Heart left ventricle (tissue), 16 donors: ENCODE results near the gene LSG1. TPM values are rescaled to one million over a fixed set of nuclear protein-coding genes. Genes with fewer than 3 reads are reported as not detected.
A peak's percentile ranks its signal among the peaks of the same experiment; 100 is the strongest.

Experiments
- ATAC-seq, 4 donors: fragments of 200-7000 bp; cut with Tn5 transposase; one replicate each; pipeline ENCODE4 v1.9.1; 2020 to 2022; ENCODE audit warnings: moderate library complexity in 4 of 4, mild to moderate bottlenecking in 3 of 4, moderate number of reproducible peaks in 1 of 4
- DNase-seq, 5 donors: peaks; one replicate each; pipeline ENCODE4 v3.0.0-alpha.2; 2020
- H3K27ac ChIP-seq, 12 donors: fragments of 200-600 bp; sonication (generic) in 4 of 12; one replicate each; pipeline versions ENCODE4 v1.5.0 to v1.8.0; 2016 to 2022; ENCODE audit warnings: mild to moderate bottlenecking in 2 of 12
- H3K27me3 ChIP-seq, 9 donors: fragments of 200-600 bp; sonication (generic) in 2 of 9; one replicate each; pipeline versions ENCODE4 v1.5.1 to v1.8.0; 2016 to 2022; ENCODE audit warnings: mild to moderate bottlenecking in 3 of 9
- H3K36me3 ChIP-seq, 9 donors: fragments of 200-600 bp; sonication (generic) in 2 of 9; one replicate each; pipeline versions ENCODE4 v1.5.0 to v1.8.0; 2018 to 2022; ENCODE audit warnings: mild to moderate bottlenecking in 2 of 9
- H3K4me1 ChIP-seq, 12 donors: fragments of 200-600 bp; sonication (generic) in 4 of 12; one replicate each; pipeline versions ENCODE4 v1.5.0 to v1.8.0; 2016 to 2022; ENCODE audit warnings: mild to moderate bottlenecking in 3 of 12
- H3K4me3 ChIP-seq, 12 donors: fragments of 200-600 bp; sonication (generic) in 4 of 12; one replicate each; pipeline versions ENCODE4 v1.5.0 to v1.8.0; 2017 to 2022; ENCODE audit warnings: mild to moderate bottlenecking in 9 of 12, moderate library complexity in 4 of 12
- H3K9me3 ChIP-seq, 12 donors: fragments of 200-600 bp; sonication (generic) in 4 of 12; one replicate each; pipeline versions ENCODE4 v1.5.0 to v1.8.0; 2016 to 2022; ENCODE audit warnings: mild to moderate bottlenecking in 1 of 12
- CTCF ChIP-seq, 12 donors: fragments of 200-600 bp; sonication (generic) in 4 of 12; IDR thresholded peaks; one replicate each; pipeline versions ENCODE4 v1.5.0 to v1.8.0; 2018 to 2022; ENCODE audit warnings: antibody characterized with exemption in 12 of 12, mild to moderate bottlenecking in 5 of 12
- POLR2A ChIP-seq, 2 donors: fragments of 450-650 bp; IDR thresholded peaks; one replicate each; pipeline ENCODE4 v1.6.1; 2017; ENCODE audit warnings: antibody characterized with exemption in 2 of 2, mild to moderate bottlenecking in 2 of 2, moderate library complexity in 2 of 2
- WGBS, 4 donors: extraction: QIAGEN DNeasy Blood & Tissue Kit in 2 of 4; methylation state at CpG; one replicate each; pipeline versions ENCODE4 v1.1.5 to v1.1.7; 2013 to 2018; 5-methylcytosine and 5-hydroxymethylcytosine counted together
- intact Hi-C, 10 donors: fragments of 100-400 bp; cut with DNase I; formaldehyde crosslinking; loops; one replicate each; pipeline versions ENCODE4 v1.11.1 to v1.14.2; 2022
- polyA plus RNA-seq, 2 donors: library from polyadenylated mRNA; stranded (reverse); fragments of 200-250 nt; gene quantifications; one replicate each; pipeline ENCODE4 v1.2.3, GENCODE V29; 2013
- total RNA-seq, 9 donors: library from RNA; depleted of rRNA in 2 of 9; stranded (reverse); fragments of >200 nt in 2 of 9; fragmentation: NEBNext Ultra II Directional in 3 of 9; extraction: Animal tissue kit (Norgen Biotek cat#: 25700) in 3 of 9; gene quantifications; one replicate each; pipeline versions ENCODE4 v1.1.0 to v1.2.4, GENCODE V29; 2016 to 2023
- donor health status: ischemic (EF 13 %, LVEDD 7.1; RV severe dilation, severe dysfunction).
- donor health status: healthy with polysubstance abuse.
- donor health status: DM: no; HTN: yes; CAD: no.
- donor health status: DM: no; HTN: no; CAD: no.
- donor health status: ischemic (EF 25% LVEDD 6.9; RV normal size, moderate dysfunction).
- donor health status: ischemic (EF 25% LVEDD 5.7; RV mildly dilated, moderate dysfunction).
- donor health status: healthy.
- donor health status: DM: yes; HTN: yes; CAD: no.
- donor health status: ischemic (EF 35%, LVEDD 5.7; RV mildly dilated, moderate dysfunction).
- donor health status: nonischemic (EF 11% LVEDD 7.7; RV severe dilation, severe dysfunction).
- donor health status: DM: yes; HTN: yes; CAD: no.
- donor health status: PGD.
- donor health status: ischemic (EF 29% LVEDD 5.4; RV normal size, mild dysfunction).
- donor health status: nonischemic (EF 23%, LVEDD 6.1; RV moderate dilation, normal function).

Gene LSG1
- total and polyA plus RNA-seq, 11 donors: 9.6 to 26.9 (median 18.9) TPM

- WGBS, 4 donors: 35 to 61% (median 42%) methylated on average over 4 of the region's 4 CpGs
- H3K27ac ChIP-seq: peak overlapping the region in 1 of 12 donors; percentile 24
Measured at GRCh38 chr3:194675680-194676079, 3.7 kb upstream of the LSG1 start.

GRCh38 chr3:194675081-194675640 lies 3.2 kb upstream of the LSG1 start:
- no peaks in the 10 kb centered on the region for H3K36me3 ChIP-seq

More at GRCh38 chr3:194675680-194676079, 3.7 kb upstream of the LSG1 start:
- TF ChIP-seq POLR2A (IDR thresholded peaks at IDR 0.05) (no peak), CTCF (IDR thresholded peaks at IDR 0.05) (no peak)
- DNase-seq (no peak), ATAC-seq (no peak)
- Histone ChIP-seq H3K4me1 (peaks cover 0 to 30% (median 14%) of the 10 kb centered on the region in 12 donors), H3K36me3 (no peaks in the 10 kb centered on the region), H3K4me3 (no peak overlapping the region), H3K27me3 (no peaks in the 10 kb centered on the region), H3K9me3 (no peaks in the 10 kb centered on the region)
- intact Hi-C loops: loop anchor here in 2 of 10 donors (2.0 to 10.0 kb wide), 2 partner anchors 275 to 849 kb away; no protein-coding TSS in a partner anchor

GRCh38 chr3:194673761-194674160 lies 1.8 kb upstream of the LSG1 start:
- Histone ChIP-seq H3K4me3 (no peak overlapping the region), H3K4me1 (peaks cover 0 to 36% (median 17%) of the 10 kb centered on the region in 12 donors), H3K36me3 (peaks cover 0 to 14% (median 10%) of the 10 kb centered on the region in 9 donors), H3K27me3 (no peaks in the 10 kb centered on the region), H3K27ac (no peak overlapping the region), H3K9me3 (no peaks in the 10 kb centered on the region)
- ATAC-seq (no peak), DNase-seq (no peak)
- intact Hi-C loops: loop anchor here in 3 of 10 donors (2.0 to 10.0 kb wide), 3 partner anchors 585 to 851 kb away; partner anchors contain the start of gene ACAP2 (in 1 of the 3)
- TF ChIP-seq POLR2A (IDR thresholded peaks at IDR 0.05) (no peak), CTCF (IDR thresholded peaks at IDR 0.05) (no peak)
- 76 to 81% (median 79%) methylated on average over 3 of the region's 3 CpGs for WGBS, 4 donors

More at GRCh38 chr3:194675081-194675640, 3.2 kb upstream of the LSG1 start:
- Histone ChIP-seq H3K4me1 (peaks cover 0 to 35% (median 17%) of the 10 kb centered on the region in 12 donors), H3K9me3 (no peaks in the 10 kb centered on the region), H3K4me3 (no peak overlapping the region), H3K27ac (peak overlapping the region in 2 of 12 donors; percentile 19 to 24), H3K27me3 (no peaks in the 10 kb centered on the region)
- TF ChIP-seq CTCF (IDR thresholded peaks at IDR 0.05) (no peak), POLR2A (IDR thresholded peaks at IDR 0.05) (no peak)
- no peak for DNase-seq
- intact Hi-C loops: loop anchor here in 1 of 10 donors (10.0 kb wide), 1 partner anchor 850 kb away; no protein-coding TSS in a partner anchor
- no peak for ATAC-seq
- 36 to 44% (median 42%) methylated on average over 12 of the region's 12 CpGs for WGBS, 4 donors

GRCh38 chr3:194672876-194673275 lies 885 bp upstream of the LSG1 start:
- Histone ChIP-seq H3K4me1 (peaks cover 0 to 36% (median 17%) of the 10 kb centered on the region in 12 donors), H3K36me3 (peaks cover 0 to 22% (median 16%) of the 10 kb centered on the region in 9 donors), H3K4me3 (peak overlapping the region; percentile 67 to 93 (median 82)), H3K9me3 (no peaks in the 10 kb centered on the region), H3K27me3 (no peaks in the 10 kb centered on the region), H3K27ac (peak overlapping the region; percentile 90 to 98 (median 94))
- 31 to 44% (median 35%) methylated on average over 5 of the region's 5 CpGs for WGBS, 4 donors
- intact Hi-C loops: loop anchor here in 4 of 10 donors (1.0 to 10.0 kb wide), 4 partner anchors 429 to 852 kb away; partner anchors contain the start of gene ACAP2 (in 1 of the 4)
- ATAC-seq: peak in 2 of 4 donors; percentile 5 to 6
- TF ChIP-seq POLR2A (IDR thresholded peaks at IDR 0.05) (no peak), CTCF (IDR thresholded peaks at IDR 0.05) (no peak)
- no peak for DNase-seq
